ENCODE data around the gene HS3ST3A1. TPM values are rescaled to one million over a fixed set of nuclear protein-coding genes. Genes with fewer than 3 reads are reported as not detected.

The HS3ST3A1 gene
- total RNA-seq, 1 experiment from 2014 or later, result 47.6 TPM

DNA sequence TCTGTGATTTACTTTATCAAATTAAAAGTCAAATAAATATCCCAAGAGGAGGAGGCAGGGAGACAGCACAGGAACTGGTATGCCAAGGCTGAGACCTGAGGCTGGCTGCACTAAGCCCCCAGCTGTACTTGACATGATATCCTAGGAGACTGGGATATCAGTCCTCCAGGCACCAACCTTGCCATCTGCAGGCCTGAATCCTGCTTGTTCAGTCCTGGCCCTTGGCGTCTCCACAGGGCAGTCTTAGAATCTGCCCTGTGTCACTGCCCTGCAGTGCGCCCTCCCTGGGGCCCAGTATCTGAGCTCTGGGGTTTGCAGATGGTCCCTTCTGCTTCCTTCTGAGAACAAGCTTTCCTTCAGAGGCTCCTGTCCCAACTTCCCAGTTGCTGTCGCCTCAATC, 75.9 kb downstream of the HS3ST3A1 start:
- no peaks in the 10 kb centered on the region for H3F3A ChIP-seq (ENCODE audit: low read length, unreplicated experiment)
- no peak overlapping the region for H3K4me2 ChIP-seq (ENCODE audit: low read length)
- H3K79me2 ChIP-seq (ENCODE audit: low read length), result no peaks in the 10 kb centered on the region
- H4K20me1 ChIP-seq (ENCODE audit: low read length), result no peaks in the 10 kb centered on the region
- H3K27ac ChIP-seq (ENCODE audit: low read length), result no peak overlapping the region
- no peak for ATAC-seq
- ChIA-PET POLR2A (ENCODE audit: unreplicated experiment) (no interaction called here), CTCF (no interaction called here)
- no peak overlapping the region for H3K4me3 ChIP-seq (ENCODE audit: low read length)
- no peaks in the 10 kb centered on the region for H3K9me3 ChIP-seq (ENCODE audit: low read length)
- DNase-seq, result no peak
- no peak overlapping the region for H2AFZ ChIP-seq (ENCODE audit: low read length)
- no TSS peak for BruUV-seq (replicated peaks)
- TF ChIP-seq EZH2 (IDR thresholded peaks at IDR 0.05; ENCODE audit: low read length, unreplicated experiment) (no peak), CTCF (conservative IDR thresholded peaks at IDR 0.05; ENCODE audit: low read depth, low read length) (no peak), EZH2phosphoT487 (IDR thresholded peaks at IDR 0.05; ENCODE audit: borderline replicate concordance, low read length) (no peak)
- no peak overlapping the region for H3K9ac ChIP-seq (ENCODE audit: low read length)
- H3K4me1 ChIP-seq (ENCODE audit: insufficient read depth, low read length), result no peaks in the 10 kb centered on the region
- H3K9me2 ChIP-seq (replicated peaks; ENCODE audit: low read length), result no peaks in the 10 kb centered on the region
- H3K27me3 ChIP-seq (ENCODE audit: low read length), result no peaks in the 10 kb centered on the region
- intact Hi-C loops (cut with micrococcal nuclease), result no loop called here
- no peaks in the 10 kb centered on the region for H3K36me3 ChIP-seq (ENCODE audit: low read depth, low read length)

DNA sequence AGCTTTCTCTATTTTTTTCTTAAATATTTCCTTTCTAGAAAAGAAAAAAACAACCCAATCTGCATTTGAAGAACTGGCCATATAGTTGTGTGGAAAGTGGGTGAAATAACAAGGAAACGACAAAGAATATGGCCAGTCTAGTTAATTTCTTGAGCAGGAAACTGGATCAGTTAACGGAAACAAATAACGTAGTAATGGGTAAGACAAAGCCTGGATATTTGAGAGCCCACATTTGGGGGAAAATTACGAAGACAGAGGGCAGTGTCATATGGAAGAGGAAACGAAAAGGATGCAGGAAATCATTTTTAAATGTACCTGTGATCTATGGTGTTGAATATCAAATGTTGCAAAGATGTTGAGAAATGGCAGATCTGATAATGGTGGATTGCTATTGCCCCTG, 78.6 kb downstream of the HS3ST3A1 start:
- intact Hi-C loops (cut with micrococcal nuclease), result no loop called here
- H3K79me2 ChIP-seq (ENCODE audit: low read length), result no peaks in the 10 kb centered on the region
- H4K20me1 ChIP-seq (ENCODE audit: low read length), result no peaks in the 10 kb centered on the region
- CTCF ChIA-PET, result no interaction called here
- no TSS peak for BruUV-seq (replicated peaks)
- no peaks in the 10 kb centered on the region for H3K9me3 ChIP-seq (ENCODE audit: low read length)
- H3K27ac ChIP-seq (ENCODE audit: low read length), result no peak overlapping the region
- H3K4me1 ChIP-seq (ENCODE audit: insufficient read depth, low read length), result no peaks in the 10 kb centered on the region
- no peaks in the 10 kb centered on the region for H3F3A ChIP-seq (ENCODE audit: low read length, unreplicated experiment)
- no peak for ATAC-seq
- TF ChIP-seq CTCF (conservative IDR thresholded peaks at IDR 0.05; ENCODE audit: low read depth, low read length) (no peak), EZH2phosphoT487 (IDR thresholded peaks at IDR 0.05; ENCODE audit: borderline replicate concordance, low read length) (no peak), EZH2 (IDR thresholded peaks at IDR 0.05; ENCODE audit: low read length, unreplicated experiment) (no peak)
- H3K4me3 ChIP-seq (ENCODE audit: low read length), result no peak overlapping the region
- H3K9ac ChIP-seq (ENCODE audit: low read length), result no peak overlapping the region
- no peaks in the 10 kb centered on the region for H3K36me3 ChIP-seq (ENCODE audit: low read depth, low read length)
- no peaks in the 10 kb centered on the region for H3K9me2 ChIP-seq (replicated peaks; ENCODE audit: low read length)
- POLR2A ChIA-PET (ENCODE audit: unreplicated experiment), result no interaction called here
- H3K27me3 ChIP-seq (ENCODE audit: low read length), result no peaks in the 10 kb centered on the region
- no peak overlapping the region for H2AFZ ChIP-seq (ENCODE audit: low read length)
- H3K4me2 ChIP-seq (ENCODE audit: low read length), result no peak overlapping the region
- no peak for DNase-seq

DNA sequence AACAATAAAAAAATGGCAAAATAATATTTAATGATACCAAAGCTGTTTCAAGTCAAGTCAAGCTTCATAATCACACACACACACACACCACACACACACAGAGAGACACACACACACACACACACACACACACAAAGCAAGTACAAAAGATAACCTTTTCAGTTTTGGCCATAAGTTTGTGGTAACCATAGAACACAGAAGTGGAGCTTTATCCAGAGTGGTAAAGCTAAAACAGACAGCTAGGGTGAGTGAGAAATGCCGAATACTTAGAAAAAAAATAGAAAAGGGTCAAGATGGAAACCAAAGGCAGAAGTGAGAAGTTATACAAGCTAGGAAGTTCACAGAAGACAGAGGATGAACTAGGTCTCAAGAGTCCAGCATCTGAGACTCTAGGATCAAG, 79.0 kb downstream of the HS3ST3A1 start:
- no peaks in the 10 kb centered on the region for H3K4me1 ChIP-seq (ENCODE audit: insufficient read depth, low read length)
- H4K20me1 ChIP-seq (ENCODE audit: low read length), result no peaks in the 10 kb centered on the region
- H3K36me3 ChIP-seq (ENCODE audit: low read depth, low read length), result no peaks in the 10 kb centered on the region
- no peak overlapping the region for H2AFZ ChIP-seq (ENCODE audit: low read length)
- intact Hi-C loops (cut with micrococcal nuclease), result no loop called here
- no peaks in the 10 kb centered on the region for H3K9me3 ChIP-seq (ENCODE audit: low read length)
- POLR2A ChIA-PET (ENCODE audit: unreplicated experiment), result no interaction called here
- CTCF ChIA-PET, result no interaction called here
- H3K4me2 ChIP-seq (ENCODE audit: low read length), result no peak overlapping the region
- DNase-seq (no peak), ATAC-seq (no peak)
- H3K4me3 ChIP-seq (ENCODE audit: low read length), result no peak overlapping the region
- no peaks in the 10 kb centered on the region for H3K79me2 ChIP-seq (ENCODE audit: low read length)
- H3K27me3 ChIP-seq (ENCODE audit: low read length), result no peaks in the 10 kb centered on the region
- no peak for TF ChIP-seq CTCF (conservative IDR thresholded peaks at IDR 0.05; ENCODE audit: low read depth, low read length)
- TF ChIP-seq EZH2phosphoT487 (IDR thresholded peaks at IDR 0.05; ENCODE audit: borderline replicate concordance, low read length), result no peak
- H3K9me2 ChIP-seq (replicated peaks; ENCODE audit: low read length), result no peaks in the 10 kb centered on the region
- no peak overlapping the region for H3K9ac ChIP-seq (ENCODE audit: low read length)
- no peaks in the 10 kb centered on the region for H3F3A ChIP-seq (ENCODE audit: low read length, unreplicated experiment)
- no peak overlapping the region for H3K27ac ChIP-seq (ENCODE audit: low read length)
- BruUV-seq (replicated peaks), result no TSS peak

Data from PC-3 (cell line).